ENCODE results near the gene OR1J2.

Gene OR1J2

GRCh38 chr9:122475717-122476116 is 34.9 kb upstream of the OR1J2 start:
- H3K9me2 ChIP-seq (ENCODE audit: low read depth, low read length) = no peaks in the 10 kb centered on the region

DNA sequence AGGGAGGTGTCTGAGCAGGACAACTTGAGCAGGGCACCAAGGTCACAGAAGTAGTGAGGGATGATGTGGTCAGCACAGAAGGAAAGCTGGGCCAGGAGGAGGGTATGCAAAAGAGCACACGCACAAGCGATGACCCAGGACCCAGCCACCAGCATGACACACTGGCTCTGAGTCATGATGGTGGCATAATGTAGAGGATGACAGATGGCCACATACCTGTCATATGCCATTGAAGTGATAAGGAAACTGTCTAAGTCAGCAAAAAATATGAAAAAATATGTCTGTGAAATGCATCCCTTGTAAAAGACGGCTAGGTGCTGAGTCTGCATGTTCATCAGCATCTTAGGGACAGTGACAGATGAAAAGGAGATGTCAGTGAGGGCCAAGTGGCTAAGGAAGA is 33.3 kb upstream of the OR1J2 start:
- no peaks in the 10 kb centered on the region for H4K20me1 ChIP-seq (ENCODE audit: insufficient read depth, low read length)
- H3K9ac ChIP-seq (ENCODE audit: low read length) = no peak overlapping the region
- H3K9me3 ChIP-seq (ENCODE audit: low read length) = no peaks in the 10 kb centered on the region

More at GRCh38 chr9:122475717-122476116, 34.9 kb upstream of the OR1J2 start:
- Histone ChIP-seq H3K4me1 (ENCODE audit: insufficient read depth, low read length, severe bottlenecking) (no peaks in the 10 kb centered on the region), H3K79me2 (ENCODE audit: insufficient read depth, low read length) (no peaks in the 10 kb centered on the region), H3K9ac (ENCODE audit: low read length) (no peak overlapping the region), H2AFZ (ENCODE audit: low read length) (no peak overlapping the region), H3K4me2 (ENCODE audit: low read length) (no peak overlapping the region), H3K9me3 (ENCODE audit: low read length) (no peaks in the 10 kb centered on the region), H3K27me3 (ENCODE audit: insufficient read depth, low read length) (no peaks in the 10 kb centered on the region), H3K36me3 (ENCODE audit: insufficient read depth, low read length) (no peaks in the 10 kb centered on the region), H3F3A (ENCODE audit: insufficient read depth, low read length) (no peaks in the 10 kb centered on the region), H3K4me3 (ENCODE audit: low read depth, low read length, poor library complexity, severe bottlenecking) (no peak overlapping the region), H3K27ac (ENCODE audit: low read depth, low read length, poor library complexity, severe bottlenecking) (no peak overlapping the region), H4K20me1 (ENCODE audit: insufficient read depth, low read length) (no peaks in the 10 kb centered on the region)
- TF ChIP-seq, protein P1, sequence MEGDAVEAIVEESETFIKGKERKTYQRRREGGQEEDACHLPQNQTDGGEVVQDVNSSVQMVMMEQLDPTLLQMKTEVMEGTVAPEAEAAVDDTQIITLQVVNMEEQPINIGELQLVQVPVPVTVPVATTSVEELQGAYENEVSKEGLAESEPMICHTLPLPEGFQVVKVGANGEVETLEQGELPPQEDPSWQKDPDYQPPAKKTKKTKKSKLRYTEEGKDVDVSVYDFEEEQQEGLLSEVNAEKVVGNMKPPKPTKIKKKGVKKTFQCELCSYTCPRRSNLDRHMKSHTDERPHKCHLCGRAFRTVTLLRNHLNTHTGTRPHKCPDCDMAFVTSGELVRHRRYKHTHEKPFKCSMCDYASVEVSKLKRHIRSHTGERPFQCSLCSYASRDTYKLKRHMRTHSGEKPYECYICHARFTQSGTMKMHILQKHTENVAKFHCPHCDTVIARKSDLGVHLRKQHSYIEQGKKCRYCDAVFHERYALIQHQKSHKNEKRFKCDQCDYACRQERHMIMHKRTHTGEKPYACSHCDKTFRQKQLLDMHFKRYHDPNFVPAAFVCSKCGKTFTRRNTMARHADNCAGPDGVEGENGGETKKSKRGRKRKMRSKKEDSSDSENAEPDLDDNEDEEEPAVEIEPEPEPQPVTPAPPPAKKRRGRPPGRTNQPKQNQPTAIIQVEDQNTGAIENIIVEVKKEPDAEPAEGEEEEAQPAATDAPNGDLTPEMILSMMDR (IDR thresholded peaks at IDR 0.05; ENCODE audit: low read length) = no peak
- TF ChIP-seq EZH2 (IDR thresholded peaks at IDR 0.05; ENCODE audit: borderline replicate concordance, low read length) = no peak

GRCh38 chr9:122477826-122478225 is 32.8 kb upstream of the OR1J2 start, which contains the start of gene OR1J1:
OR1J1 (minus strand) TSS chr9:122477926; CDS start chr9:122477926, 0 bp downstream.
- Histone ChIP-seq H3K27me3 (ENCODE audit: insufficient read depth, low read length) (no peaks in the 10 kb centered on the region), H3F3A (ENCODE audit: insufficient read depth, low read length) (no peaks in the 10 kb centered on the region)

More for the DNA sequence above, 33.3 kb upstream of the OR1J2 start:
- Histone ChIP-seq H3K27me3 (ENCODE audit: insufficient read depth, low read length) (no peaks in the 10 kb centered on the region), H3K79me2 (ENCODE audit: insufficient read depth, low read length) (no peaks in the 10 kb centered on the region), H3K27ac (ENCODE audit: low read depth, low read length, poor library complexity, severe bottlenecking) (no peak overlapping the region), H3F3A (ENCODE audit: insufficient read depth, low read length) (no peaks in the 10 kb centered on the region), H3K4me2 (ENCODE audit: low read length) (no peak overlapping the region), H2AFZ (ENCODE audit: low read length) (no peak overlapping the region), H3K9me2 (ENCODE audit: low read depth, low read length) (no peaks in the 10 kb centered on the region), H3K4me3 (ENCODE audit: low read depth, low read length, poor library complexity, severe bottlenecking) (no peak overlapping the region), H3K36me3 (ENCODE audit: insufficient read depth, low read length) (no peaks in the 10 kb centered on the region), H3K4me1 (ENCODE audit: insufficient read depth, low read length, severe bottlenecking) (no peaks in the 10 kb centered on the region)
- TF ChIP-seq EZH2 (IDR thresholded peaks at IDR 0.05; ENCODE audit: borderline replicate concordance, low read length) = no peak
- TF ChIP-seq, protein P1 (IDR thresholded peaks at IDR 0.05; ENCODE audit: low read length) = no peak

More at GRCh38 chr9:122477826-122478225, 32.8 kb upstream of the OR1J2 start, which contains the start of gene OR1J1:
- Histone ChIP-seq H3K9me3 (ENCODE audit: low read length) (no peaks in the 10 kb centered on the region), H4K20me1 (ENCODE audit: insufficient read depth, low read length) (no peaks in the 10 kb centered on the region), H2AFZ (ENCODE audit: low read length) (no peak within 1 kb of the TSS), H3K4me2 (ENCODE audit: low read length) (no peak within 1 kb of the TSS), H3K9ac (ENCODE audit: low read length) (no peak within 1 kb of the TSS), H3K27ac (ENCODE audit: low read depth, low read length, poor library complexity, severe bottlenecking) (no peak within 1 kb of the TSS), H3K9me2 (ENCODE audit: low read depth, low read length) (no peaks in the 10 kb centered on the region), H3K4me3 (ENCODE audit: low read depth, low read length, poor library complexity, severe bottlenecking) (no peak within 1 kb of the TSS), H3K79me2 (ENCODE audit: insufficient read depth, low read length) (no peaks in the 10 kb centered on the region), H3K4me1 (ENCODE audit: insufficient read depth, low read length, severe bottlenecking) (no peaks in the 10 kb centered on the region), H3K36me3 (ENCODE audit: insufficient read depth, low read length) (no peaks in the 10 kb centered on the region)
- TF ChIP-seq EZH2 (IDR thresholded peaks at IDR 0.05; ENCODE audit: borderline replicate concordance, low read length) = no peak
- TF ChIP-seq, protein P1 (IDR thresholded peaks at IDR 0.05; ENCODE audit: low read length) = no peak

Measured in OCI-LY1 (cell line).